Keratinocyte (primary cell): ENCODE measurements around the gene CAPN11. TPM values are rescaled to one million over a fixed set of nuclear protein-coding genes. Genes with fewer than 3 reads are reported as not detected.

ENCODE experiments used
- DNase-seq: peaks from one replicate; pipeline ENCODE4 v3.0.0-alpha.2; 2011; ENCODE audit warnings: low read depth, missing footprints, low spot score
- FAIRE-seq: peaks from 2 replicates; lab custom pipeline; 2011; peaks lifted over from hg19 to GRCh38; lab: Jason Lieb, UNC
- H2AFZ ChIP-seq: 2 replicates; pipeline ENCODE4 v1.6.0; 2012; ENCODE audit warnings: low read length, control low read depth, inconsistent platforms; ENCODE audit not compliant: control insufficient read depth
- H3K27ac ChIP-seq: 2 replicates; pipeline ENCODE4 v1.5.1; 2011; ENCODE audit warnings: low read length; ENCODE audit not compliant: control insufficient read depth, insufficient read depth
- H3K27me3 ChIP-seq: 3 replicates; pipeline ENCODE4 v1.6.0; 2011; ENCODE audit warnings: low read length; ENCODE audit not compliant: control insufficient read depth, insufficient read depth; ENCODE audit errors: extremely low read depth
- H3K36me3 ChIP-seq, 2 experiments: 2 replicates in 1 of 2; 3 replicates in 1 of 2; pipeline ENCODE4 v1.5.1; 2011; ENCODE audit warnings: low read length in 2 of 2, mild to moderate bottlenecking in 1 of 2; ENCODE audit not compliant: control insufficient read depth in 2 of 2, insufficient read depth in 2 of 2; ENCODE audit errors: extremely low read depth in 1 of 2
- H3K4me1 ChIP-seq: 3 replicates; pipeline ENCODE4 v1.5.1; 2011; ENCODE audit warnings: low read length; ENCODE audit not compliant: control insufficient read depth, insufficient read depth; ENCODE audit errors: extremely low read depth
- H3K4me2 ChIP-seq: 3 replicates; pipeline ENCODE4 v1.6.0; 2011; ENCODE audit warnings: low read depth, low read length; ENCODE audit not compliant: control insufficient read depth, insufficient read depth; ENCODE audit errors: extremely low read depth
- H3K4me3 ChIP-seq, 3 experiments: fragments of 200-600 bp in 1 of 3; sonication (generic) in 1 of 3; 2 replicates in 2 of 3; 3 replicates in 1 of 3; pipeline ENCODE4 v1.5.1; 2011 to 2016; ENCODE audit warnings: low read length in 3 of 3, mild to moderate bottlenecking in 3 of 3, control low read depth in 2 of 3, inconsistent platforms in 1 of 3, low read depth in 1 of 3, mixed read lengths in 1 of 3, mixed run types in 1 of 3, moderate library complexity in 1 of 3; ENCODE audit not compliant: control insufficient read depth in 2 of 3, insufficient read depth in 2 of 3; ENCODE audit errors: extremely low read depth in 1 of 3
- H3K79me2 ChIP-seq: 2 replicates; pipeline ENCODE4 v1.6.0; 2012; ENCODE audit warnings: low read length; ENCODE audit not compliant: control insufficient read depth, insufficient read depth
- H3K9ac ChIP-seq: 3 replicates; pipeline ENCODE4 v1.6.0; 2011; ENCODE audit warnings: low read length; ENCODE audit not compliant: control insufficient read depth, insufficient read depth; ENCODE audit errors: extremely low read depth
- H3K9me1 ChIP-seq: 3 replicates; pipeline ENCODE4 v1.6.0; 2011; ENCODE audit warnings: low read length; ENCODE audit not compliant: control insufficient read depth, insufficient read depth; ENCODE audit errors: extremely low read depth
- H3K9me3 ChIP-seq: 2 replicates; pipeline ENCODE4 v1.5.1; 2012; ENCODE audit warnings: low read depth, low read length; ENCODE audit not compliant: control insufficient read depth
- H4K20me1 ChIP-seq: 3 replicates; pipeline ENCODE4 v1.6.0; 2011; ENCODE audit warnings: low read length; ENCODE audit not compliant: control insufficient read depth, insufficient read depth; ENCODE audit errors: extremely low read depth
- CTCF ChIP-seq, 3 experiments: IDR thresholded peaks in 1 of 3; conservative IDR thresholded peaks in 1 of 3; optimal IDR thresholded peaks in 1 of 3; 2 replicates in 2 of 3; 3 replicates in 1 of 3; pipeline versions ENCODE3 to v1.5.1; 2011; ENCODE audit warnings: low read length in 3 of 3, mild to moderate bottlenecking in 3 of 3, moderate library complexity in 2 of 3, control low read depth in 1 of 3, inconsistent platforms in 1 of 3; ENCODE audit not compliant: insufficient read depth in 2 of 3; ENCODE audit errors: extremely low read depth in 1 of 3
- EZH2 ChIP-seq: IDR thresholded peaks from one replicate; pipeline ENCODE4 v1.6.1; 2012; ENCODE audit warnings: inconsistent platforms, mild to moderate bottlenecking, low read length, moderate library complexity
- dilution Hi-C: fragments of 300-500 bp; cut with MboI; formaldehyde crosslinking; loops from one replicate; pipeline ENCODE4 v1.7.0; 2020; ENCODE audit warnings: low sequenced_read_pairs; ENCODE audit not compliant: extremely low pct_ligation_motif_present
- polyA plus RNA-seq, 5 experiments: library from polyadenylated mRNA; depleted of rRNA in 3 of 5; stranded (reverse) in 3 of 5; stranded (forward) in 1 of 5; unstranded in 1 of 5; fragments of >200 nt; gene quantifications; 1 replicate in 1 of 5; 2 replicates in 3 of 5; 3 replicates in 1 of 5; pipeline versions ENCODE4 v1.2.1 to v1.2.3, GENCODE V29; 2011 to 2012; ENCODE audit warnings: missing spikeins in 2 of 5, low read depth in 1 of 5, low replicate concordance in 1 of 5

Gene CAPN11
- polyA plus RNA-seq, 1 donor (not counting 4 experiments of a cell fraction or from before 2014, with no cell fraction given): not detected

- Histone ChIP-seq H3K9me3 (no peaks in the 10 kb centered on the region), H4K20me1 (no peaks in the 10 kb centered on the region), H3K9ac (peak within 1 kb of the TSS; percentile 58), H3K4me1 (peaks cover 46% of the 10 kb centered on the region), H3K79me2 (peaks cover 22% of the 10 kb centered on the region), H3K4me3 (peak within 1 kb of the TSS; percentile 60 to 88 (median 82)), H3K27me3 (no peaks in the 10 kb centered on the region), H2AFZ (peak within 1 kb of the TSS; percentile 88), H3K27ac (peak within 1 kb of the TSS; percentile 13), H3K9me1 (no peaks in the 10 kb centered on the region), H3K36me3 (peaks cover 4 to 7% of the 10 kb centered on the region in 2 experiments), H3K4me2 (peak within 1 kb of the TSS; percentile 89)
- no peak for TF ChIP-seq EZH2
- TF ChIP-seq CTCF (optimal IDR thresholded peaks at IDR 0.05 in 1 of 3, IDR thresholded peaks at IDR 0.05 in 1 of 3, conservative IDR thresholded peaks at IDR 0.05 in 1 of 3; ENCODE audit: extremely low read depth in 1 of 3, insufficient read depth in 2 of 3, low read length in 3 of 3): no peak
- dilution Hi-C loops: no loop called here
- no peak for DNase-seq
- FAIRE-seq: no peak
Observed at GRCh38 chr6:44223319-44224028, 64.9 kb downstream of the CAPN11 start, which contains the start of gene SLC29A1. Gene SLC29A1 (plus strand): TSS chr6:44223595. CDS start chr6:44227314, 3,719 bp downstream.

GRCh38 chr6:44224029-44224964 is 65.7 kb downstream of the CAPN11 start:
- TF ChIP-seq CTCF (optimal IDR thresholded peaks at IDR 0.05 in 1 of 3, IDR thresholded peaks at IDR 0.05 in 1 of 3, conservative IDR thresholded peaks at IDR 0.05 in 1 of 3; ENCODE audit: extremely low read depth in 1 of 3, insufficient read depth in 2 of 3, low read length in 3 of 3): no peak
- no peak for TF ChIP-seq EZH2
- no peak for DNase-seq
- dilution Hi-C loops: no loop called here

More at GRCh38 chr6:44224029-44224964, 65.7 kb downstream of the CAPN11 start:
- Histone ChIP-seq H3K4me2 (peak overlapping the region; percentile 89), H3K36me3 (peaks cover 9% of the 10 kb centered on the region in 2 experiments), H3K9me3 (no peaks in the 10 kb centered on the region), H3K79me2 (peaks cover 22% of the 10 kb centered on the region), H3K4me3 (peak overlapping the region; percentile 60 to 88 (median 82)), H3K27me3 (no peaks in the 10 kb centered on the region), H3K4me1 (peaks cover 46% of the 10 kb centered on the region), H2AFZ (peak overlapping the region; percentile 79), H3K9ac (peak overlapping the region; percentile 58), H3K9me1 (no peaks in the 10 kb centered on the region), H4K20me1 (no peaks in the 10 kb centered on the region), H3K27ac (peak overlapping the region; percentile 13)
- no peak for FAIRE-seq
